GM12875 (cell line): Measurements from ENCODE around the gene PSMD14.
"Not testable (repeated sequence)": the region's sequence is repeated elsewhere in the genome, so short reads cannot be mapped to it uniquely, and the experiment has no call there.

Source experiments
- H3K4me3 ChIP-seq: one replicate; pipeline ENCODE4 v1.5.1; 2011; ENCODE audit warnings: low read depth, low read length, control low read depth
- CTCF ChIP-seq: IDR thresholded peaks from 2 replicates; pipeline ENCODE4 v1.5.1; 2011; ENCODE audit warnings: low read depth, mild to moderate bottlenecking, control low read depth, inconsistent platforms, low read length, moderate library complexity, borderline replicate concordance; ENCODE audit not compliant: insufficient read depth

PSMD14 gene

DNA sequence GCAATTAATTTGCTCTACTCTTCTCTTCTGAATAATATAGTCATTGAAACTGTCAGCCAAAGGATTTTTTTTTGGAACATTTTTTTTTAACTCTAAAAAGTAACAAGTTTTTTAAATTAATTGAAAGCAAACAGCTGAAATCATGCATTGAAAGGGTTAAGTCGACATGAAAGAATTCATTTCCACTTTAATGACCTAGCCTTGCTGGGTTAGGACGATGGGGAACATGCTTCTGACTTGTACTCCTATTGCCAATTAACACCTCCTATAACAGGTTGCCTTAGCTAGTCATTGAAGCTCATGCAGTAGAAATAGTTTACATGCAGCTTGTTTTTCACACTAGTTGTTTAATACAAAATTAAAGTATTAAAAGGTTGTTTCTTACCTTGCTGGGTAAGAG lies 47.8 kb downstream of the PSMD14 start:
- H3K4me3 ChIP-seq = no peak overlapping the region
- no peak for TF ChIP-seq CTCF

GRCh38 chr2:161357097-161357496 lies 48.9 kb downstream of the PSMD14 start:
- H3K4me3 ChIP-seq = no peak overlapping the region
- no peak for TF ChIP-seq CTCF

GRCh38 chr2:161358838-161359237 lies 50.6 kb downstream of the PSMD14 start:
- no peak for TF ChIP-seq CTCF

DNA sequence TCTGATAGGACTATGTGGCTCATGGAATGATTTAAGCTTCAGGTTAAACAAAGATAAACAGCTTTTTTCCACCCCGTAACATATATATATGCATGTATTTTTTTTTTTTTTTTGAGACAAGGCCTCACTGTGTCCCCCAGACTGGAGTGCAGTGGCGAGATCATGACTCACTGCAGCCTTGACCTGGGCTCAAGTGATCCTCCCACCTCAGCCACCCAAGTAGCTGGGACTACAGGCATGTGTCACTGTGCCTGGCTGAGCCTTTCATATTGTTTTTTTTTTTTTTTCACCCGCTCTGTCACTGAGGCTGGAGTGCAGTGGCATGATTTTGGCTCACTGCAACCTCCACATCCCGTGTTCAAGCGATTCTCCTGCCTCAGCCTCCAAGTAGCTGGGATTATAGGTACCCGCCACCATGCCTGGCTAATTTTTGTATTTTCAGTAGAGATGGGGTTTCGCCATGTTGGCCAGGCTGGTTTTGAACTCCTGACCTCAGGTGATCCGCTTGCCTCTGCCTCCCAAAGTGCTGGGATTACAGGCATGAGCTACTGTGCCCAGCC lies 52.0 kb downstream of the PSMD14 start:
- H3K4me3 ChIP-seq = not testable (repeated sequence)

More at GRCh38 chr2:161358838-161359237, 50.6 kb downstream of the PSMD14 start:
- no peak overlapping the region for H3K4me3 ChIP-seq

GRCh38 chr2:161362568-161363166 lies 54.4 kb downstream of the PSMD14 start:
- H3K4me3 ChIP-seq = no peak overlapping the region

DNA sequence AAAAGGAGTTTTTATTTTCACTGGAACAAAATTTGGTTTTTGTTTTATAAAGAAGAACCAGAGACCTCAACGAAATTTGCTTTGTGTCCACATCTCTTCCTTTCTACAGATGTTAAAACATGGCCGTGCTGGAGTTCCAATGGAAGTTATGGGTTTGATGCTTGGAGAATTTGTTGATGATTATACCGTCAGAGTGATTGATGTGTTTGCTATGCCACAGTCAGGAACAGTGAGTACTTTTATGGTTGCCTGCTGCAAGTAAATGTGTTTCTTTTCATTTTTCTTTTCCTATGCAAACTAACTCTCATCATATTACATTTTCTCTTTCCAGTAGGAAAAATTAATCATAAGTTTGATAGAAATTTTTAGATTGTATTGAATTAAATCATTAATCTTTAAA lies 59.5 kb downstream of the PSMD14 start:
- no peak for TF ChIP-seq CTCF
- no peak overlapping the region for H3K4me3 ChIP-seq

More at GRCh38 chr2:161362568-161363166, 54.4 kb downstream of the PSMD14 start:
- no peak for TF ChIP-seq CTCF

- no peak for TF ChIP-seq CTCF
- no peak overlapping the region for H3K4me3 ChIP-seq
These were observed 61.1 kb downstream of the PSMD14 start for GRCh38 chr2:161369311-161369710.
